ENCODE results near the gene CD79A.

Gene CD79A

GRCh38 chr19:41862445-41862986 is 14.6 kb upstream of the CD79A start:
- H3K4me3 ChIP-seq (ENCODE audit: low read depth, low read length) = no peak overlapping the region
- TF ChIP-seq CTCF (IDR thresholded peaks at IDR 0.05; ENCODE audit: control insufficient read depth, extremely low read depth, insufficient read depth) = no peak
- DNase-seq (ENCODE audit: low read depth) = no peak

- no peak overlapping the region for H3K4me3 ChIP-seq (ENCODE audit: low read depth, low read length)
- no peak for DNase-seq (ENCODE audit: low read depth)
- no peak for TF ChIP-seq CTCF (IDR thresholded peaks at IDR 0.05; ENCODE audit: control insufficient read depth, extremely low read depth, insufficient read depth)
These were observed 13.7 kb upstream of the CD79A start for GRCh38 chr19:41863209-41863931.

- no peak for TF ChIP-seq CTCF (IDR thresholded peaks at IDR 0.05; ENCODE audit: control insufficient read depth, extremely low read depth, insufficient read depth)
- no peak for DNase-seq (ENCODE audit: low read depth)
- no peak overlapping the region for H3K4me3 ChIP-seq (ENCODE audit: low read depth, low read length)
These were observed 12.7 kb upstream of the CD79A start for GRCh38 chr19:41864374-41864773.

GRCh38 chr19:41866284-41866683 is 10.8 kb upstream of the CD79A start:
- TF ChIP-seq CTCF (IDR thresholded peaks at IDR 0.05; ENCODE audit: control insufficient read depth, extremely low read depth, insufficient read depth) = no peak
- no peak for DNase-seq (ENCODE audit: low read depth)
- no peak overlapping the region for H3K4me3 ChIP-seq (ENCODE audit: low read depth, low read length)

GRCh38 chr19:41868120-41868988 is 8.7 kb upstream of the CD79A start:
- TF ChIP-seq CTCF (IDR thresholded peaks at IDR 0.05; ENCODE audit: control insufficient read depth, extremely low read depth, insufficient read depth) = no peak
- H3K4me3 ChIP-seq (ENCODE audit: low read depth, low read length) = no peak overlapping the region
- DNase-seq (ENCODE audit: low read depth) = no peak

GRCh38 chr19:41868989-41869300 is 8.1 kb upstream of the CD79A start:
- no peak for DNase-seq (ENCODE audit: low read depth)
- H3K4me3 ChIP-seq (ENCODE audit: low read depth, low read length) = no peak overlapping the region
- TF ChIP-seq CTCF (IDR thresholded peaks at IDR 0.05; ENCODE audit: control insufficient read depth, extremely low read depth, insufficient read depth) = no peak
